ENCODE results near the gene GPR18. TPM values are rescaled to one million over a fixed set of nuclear protein-coding genes. Genes with fewer than 3 reads are reported as not detected.

The GPR18 gene
- polyA plus RNA-seq, 1 donor (not counting 4 experiments of a cell fraction or from before 2014, with no cell fraction given): not detected

- TF ChIP-seq CTCF (optimal IDR thresholded peaks at IDR 0.05 in 1 of 3, IDR thresholded peaks at IDR 0.05 in 1 of 3, conservative IDR thresholded peaks at IDR 0.05 in 1 of 3; ENCODE audit: extremely low read depth in 1 of 3, insufficient read depth in 2 of 3, low read length in 3 of 3) (no peak), EZH2 (IDR thresholded peaks at IDR 0.05; ENCODE audit: low read length) (no peak)
- no peak overlapping the region for H3K27ac ChIP-seq (ENCODE audit: control insufficient read depth, insufficient read depth, low read length)
- dilution Hi-C loops (cut with MboI; ENCODE audit: extremely low pct_ligation_motif_present, low sequenced_read_pairs): no loop called here
- no peaks in the 10 kb centered on the region for H4K20me1 ChIP-seq (ENCODE audit: control insufficient read depth, extremely low read depth, insufficient read depth, low read length)
- H3K4me1 ChIP-seq (ENCODE audit: control insufficient read depth, extremely low read depth, insufficient read depth, low read length): no peaks in the 10 kb centered on the region
- no peaks in the 10 kb centered on the region for H3K9me3 ChIP-seq (ENCODE audit: control insufficient read depth, low read depth, low read length)
- no peak for DNase-seq (ENCODE audit: low read depth, low spot score)
- H2AFZ ChIP-seq (ENCODE audit: control insufficient read depth, low read length): no peak overlapping the region
- H3K36me3 ChIP-seq (ENCODE audit: control insufficient read depth in 2 of 2, extremely low read depth in 1 of 2, insufficient read depth in 2 of 2, low read length in 2 of 2): no peaks in the 10 kb centered on the region
- no peaks in the 10 kb centered on the region for H3K27me3 ChIP-seq (ENCODE audit: control insufficient read depth, extremely low read depth, insufficient read depth, low read length)
- H3K9me1 ChIP-seq (ENCODE audit: control insufficient read depth, extremely low read depth, insufficient read depth, low read length): no peaks in the 10 kb centered on the region
- H3K4me2 ChIP-seq (ENCODE audit: control insufficient read depth, extremely low read depth, insufficient read depth, low read depth, low read length): no peak overlapping the region
- no peak for FAIRE-seq
- H3K79me2 ChIP-seq (ENCODE audit: control insufficient read depth, insufficient read depth, low read length): peaks cover 8% of the 10 kb centered on the region
- no peak overlapping the region for H3K9ac ChIP-seq (ENCODE audit: control insufficient read depth, extremely low read depth, insufficient read depth, low read length)
- H3K4me3 ChIP-seq (ENCODE audit: control insufficient read depth in 2 of 3, extremely low read depth in 1 of 3, insufficient read depth in 2 of 3, low read depth in 1 of 3, low read length in 3 of 3): no peak overlapping the region
These were observed 13.1 kb upstream of the GPR18 start for GRCh38 chr13:99271249-99271648.

GRCh38 chr13:99270518-99270917 is 12.3 kb upstream of the GPR18 start:
- H3K4me2 ChIP-seq (ENCODE audit: control insufficient read depth, extremely low read depth, insufficient read depth, low read depth, low read length): no peak overlapping the region
- H3K79me2 ChIP-seq (ENCODE audit: control insufficient read depth, insufficient read depth, low read length): peaks cover 8% of the 10 kb centered on the region
- no peaks in the 10 kb centered on the region for H3K36me3 ChIP-seq (ENCODE audit: control insufficient read depth in 2 of 2, extremely low read depth in 1 of 2, insufficient read depth in 2 of 2, low read length in 2 of 2)
- no peak overlapping the region for H3K9ac ChIP-seq (ENCODE audit: control insufficient read depth, extremely low read depth, insufficient read depth, low read length)
- no peaks in the 10 kb centered on the region for H3K4me1 ChIP-seq (ENCODE audit: control insufficient read depth, extremely low read depth, insufficient read depth, low read length)
- TF ChIP-seq CTCF (optimal IDR thresholded peaks at IDR 0.05 in 1 of 3, IDR thresholded peaks at IDR 0.05 in 1 of 3, conservative IDR thresholded peaks at IDR 0.05 in 1 of 3; ENCODE audit: extremely low read depth in 1 of 3, insufficient read depth in 2 of 3, low read length in 3 of 3): no peak
- H3K27ac ChIP-seq (ENCODE audit: control insufficient read depth, insufficient read depth, low read length): no peak overlapping the region
- H4K20me1 ChIP-seq (ENCODE audit: control insufficient read depth, extremely low read depth, insufficient read depth, low read length): no peaks in the 10 kb centered on the region
- H3K9me1 ChIP-seq (ENCODE audit: control insufficient read depth, extremely low read depth, insufficient read depth, low read length): no peaks in the 10 kb centered on the region
- no peak overlapping the region for H2AFZ ChIP-seq (ENCODE audit: control insufficient read depth, low read length)
- H3K4me3 ChIP-seq (ENCODE audit: control insufficient read depth in 2 of 3, extremely low read depth in 1 of 3, insufficient read depth in 2 of 3, low read depth in 1 of 3, low read length in 3 of 3): no peak overlapping the region
- H3K9me3 ChIP-seq (ENCODE audit: control insufficient read depth, low read depth, low read length): no peaks in the 10 kb centered on the region
- FAIRE-seq (no peak), DNase-seq (ENCODE audit: low read depth, low spot score) (no peak)
- dilution Hi-C loops (cut with MboI; ENCODE audit: extremely low pct_ligation_motif_present, low sequenced_read_pairs): no loop called here
- no peaks in the 10 kb centered on the region for H3K27me3 ChIP-seq (ENCODE audit: control insufficient read depth, extremely low read depth, insufficient read depth, low read length)

Data from keratinocyte (primary cell).